Measurements from ENCODE around the gene MORC2.

DNA sequence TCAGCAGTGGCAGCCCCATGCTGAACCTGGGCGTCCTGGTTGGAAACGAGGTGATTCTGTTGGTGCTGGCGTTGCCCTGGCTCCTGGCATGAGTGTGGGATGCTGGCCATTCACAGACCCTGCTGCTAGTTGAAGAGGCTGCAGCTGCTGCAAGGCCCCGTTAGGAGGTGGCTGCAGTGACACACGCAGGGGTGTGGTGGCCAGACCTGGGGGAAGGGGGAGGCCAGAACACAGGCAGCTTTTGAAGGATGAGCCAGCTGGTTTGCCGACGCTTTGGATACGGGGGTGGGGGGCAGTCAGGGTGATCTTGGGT lies 77.2 kb downstream of the MORC2 start:
- TF ChIP-seq FOXP2 (optimal IDR thresholded peaks at IDR 0.05; ENCODE audit: control extremely low read depth, extremely low read length, insufficient read depth) (no peak), POLR2AphosphoS5 (IDR thresholded peaks at IDR 0.05; ENCODE audit: borderline replicate concordance, low read depth, low read length) (no peak)

Measured in SK-N-MC (cell line).